Ishikawa (cell line): Measurements from ENCODE around the gene CDYL2.

Experiments
- CEBPB ChIP-seq: IDR thresholded peaks from 2 replicates; pipeline ENCODE4 v1.6.1; 2012
- CREB1 ChIP-seq: IDR thresholded peaks from 2 replicates; pipeline ENCODE4 v1.6.1; 2012; ENCODE audit warnings: low read depth
- EGR1 ChIP-seq: IDR thresholded peaks from 2 replicates; pipeline ENCODE4 v1.6.1; 2012
- EP300 ChIP-seq: IDR thresholded peaks from 2 replicates; pipeline ENCODE4 v1.6.1; 2012; ENCODE audit warnings: borderline replicate concordance
- FOXM1 ChIP-seq: IDR thresholded peaks from 2 replicates; pipeline ENCODE4 v1.6.1; 2012; ENCODE audit warnings: low read depth, borderline replicate concordance
- NFIC ChIP-seq: IDR thresholded peaks from 2 replicates; pipeline ENCODE4 v1.6.1; 2012
- RAD21 ChIP-seq: IDR thresholded peaks from 2 replicates; pipeline ENCODE4 v1.6.1; 2012; ENCODE audit warnings: low read depth
- TAF1 ChIP-seq: IDR thresholded peaks from 2 replicates; pipeline ENCODE4 v1.6.1; 2012; ENCODE audit warnings: low read depth, mild to moderate bottlenecking
- TCF12 ChIP-seq: IDR thresholded peaks from 2 replicates; pipeline ENCODE4 v1.6.1; 2012; ENCODE audit warnings: low read depth
- TEAD4 ChIP-seq: IDR thresholded peaks from 2 replicates; pipeline ENCODE4 v1.6.1; 2012
- USF1 ChIP-seq: IDR thresholded peaks from 2 replicates; pipeline ENCODE4 v1.6.1; 2012
- YY1 ChIP-seq: IDR thresholded peaks from 2 replicates; pipeline ENCODE4 v1.6.1; 2012; ENCODE audit warnings: low read depth
- ZBTB7A ChIP-seq: IDR thresholded peaks from 2 replicates; pipeline ENCODE4 v1.6.1; 2012; ENCODE audit warnings: low read depth
- TF ChIP-seq, protein P1 (sequence below): IDR thresholded peaks from 2 replicates; pipeline ENCODE4 v1.6.1; 2012
- TF ChIP-seq, protein P2 (sequence below): IDR thresholded peaks from 2 replicates; pipeline ENCODE4 v1.6.1; 2012; ENCODE audit warnings: low read depth, mild to moderate bottlenecking

Gene CDYL2

DNA sequence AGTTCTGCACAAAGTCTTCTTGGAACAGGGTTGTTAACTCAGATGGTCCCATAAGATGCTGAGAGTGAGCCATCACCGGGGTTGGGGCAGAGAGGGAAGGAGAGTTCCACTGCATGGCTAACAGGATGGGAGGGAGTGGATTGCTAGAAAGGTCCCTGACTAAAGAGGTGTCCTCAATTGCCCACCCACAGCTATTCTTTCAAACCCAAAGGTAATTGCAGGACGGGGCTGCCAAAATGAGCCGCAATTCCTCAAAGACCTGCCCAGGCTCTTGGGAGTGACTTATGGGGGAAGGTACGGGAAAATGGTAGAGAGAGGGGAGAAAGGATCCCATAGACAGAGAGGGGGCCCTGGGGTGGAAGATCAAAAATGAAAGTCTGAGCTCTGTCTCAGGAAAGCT, 203.2 kb downstream of the CDYL2 start:
- TF ChIP-seq FOXM1, result no peak
- no peak for TF ChIP-seq TEAD4
- TF ChIP-seq TCF12, result no peak
- TF ChIP-seq NFIC, result no peak
- TF ChIP-seq USF1, result no peak
- TF ChIP-seq EP300, result no peak
- TF ChIP-seq, protein P1, sequence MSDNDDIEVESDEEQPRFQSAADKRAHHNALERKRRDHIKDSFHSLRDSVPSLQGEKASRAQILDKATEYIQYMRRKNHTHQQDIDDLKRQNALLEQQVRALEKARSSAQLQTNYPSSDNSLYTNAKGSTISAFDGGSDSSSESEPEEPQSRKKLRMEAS, result no peak
- TF ChIP-seq CEBPB, result no peak
- TF ChIP-seq CREB1, result no peak
- no peak for TF ChIP-seq YY1
- no peak for TF ChIP-seq TAF1
- TF ChIP-seq ZBTB7A, result no peak
- TF ChIP-seq RAD21, result no peak
- TF ChIP-seq, protein P2, sequence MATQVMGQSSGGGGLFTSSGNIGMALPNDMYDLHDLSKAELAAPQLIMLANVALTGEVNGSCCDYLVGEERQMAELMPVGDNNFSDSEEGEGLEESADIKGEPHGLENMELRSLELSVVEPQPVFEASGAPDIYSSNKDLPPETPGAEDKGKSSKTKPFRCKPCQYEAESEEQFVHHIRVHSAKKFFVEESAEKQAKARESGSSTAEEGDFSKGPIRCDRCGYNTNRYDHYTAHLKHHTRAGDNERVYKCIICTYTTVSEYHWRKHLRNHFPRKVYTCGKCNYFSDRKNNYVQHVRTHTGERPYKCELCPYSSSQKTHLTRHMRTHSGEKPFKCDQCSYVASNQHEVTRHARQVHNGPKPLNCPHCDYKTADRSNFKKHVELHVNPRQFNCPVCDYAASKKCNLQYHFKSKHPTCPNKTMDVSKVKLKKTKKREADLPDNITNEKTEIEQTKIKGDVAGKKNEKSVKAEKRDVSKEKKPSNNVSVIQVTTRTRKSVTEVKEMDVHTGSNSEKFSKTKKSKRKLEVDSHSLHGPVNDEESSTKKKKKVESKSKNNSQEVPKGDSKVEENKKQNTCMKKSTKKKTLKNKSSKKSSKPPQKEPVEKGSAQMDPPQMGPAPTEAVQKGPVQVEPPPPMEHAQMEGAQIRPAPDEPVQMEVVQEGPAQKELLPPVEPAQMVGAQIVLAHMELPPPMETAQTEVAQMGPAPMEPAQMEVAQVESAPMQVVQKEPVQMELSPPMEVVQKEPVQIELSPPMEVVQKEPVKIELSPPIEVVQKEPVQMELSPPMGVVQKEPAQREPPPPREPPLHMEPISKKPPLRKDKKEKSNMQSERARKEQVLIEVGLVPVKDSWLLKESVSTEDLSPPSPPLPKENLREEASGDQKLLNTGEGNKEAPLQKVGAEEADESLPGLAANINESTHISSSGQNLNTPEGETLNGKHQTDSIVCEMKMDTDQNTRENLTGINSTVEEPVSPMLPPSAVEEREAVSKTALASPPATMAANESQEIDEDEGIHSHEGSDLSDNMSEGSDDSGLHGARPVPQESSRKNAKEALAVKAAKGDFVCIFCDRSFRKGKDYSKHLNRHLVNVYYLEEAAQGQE, result no peak
- no peak for TF ChIP-seq EGR1

- TF ChIP-seq EGR1 (no peak), TCF12 (no peak), ZBTB7A (no peak), EP300 (no peak), FOXM1 (no peak), YY1 (no peak)
- TF ChIP-seq, protein P2, result no peak
Observed at GRCh38 chr16:80599466-80599865, 204.9 kb downstream of the CDYL2 start.

DNA sequence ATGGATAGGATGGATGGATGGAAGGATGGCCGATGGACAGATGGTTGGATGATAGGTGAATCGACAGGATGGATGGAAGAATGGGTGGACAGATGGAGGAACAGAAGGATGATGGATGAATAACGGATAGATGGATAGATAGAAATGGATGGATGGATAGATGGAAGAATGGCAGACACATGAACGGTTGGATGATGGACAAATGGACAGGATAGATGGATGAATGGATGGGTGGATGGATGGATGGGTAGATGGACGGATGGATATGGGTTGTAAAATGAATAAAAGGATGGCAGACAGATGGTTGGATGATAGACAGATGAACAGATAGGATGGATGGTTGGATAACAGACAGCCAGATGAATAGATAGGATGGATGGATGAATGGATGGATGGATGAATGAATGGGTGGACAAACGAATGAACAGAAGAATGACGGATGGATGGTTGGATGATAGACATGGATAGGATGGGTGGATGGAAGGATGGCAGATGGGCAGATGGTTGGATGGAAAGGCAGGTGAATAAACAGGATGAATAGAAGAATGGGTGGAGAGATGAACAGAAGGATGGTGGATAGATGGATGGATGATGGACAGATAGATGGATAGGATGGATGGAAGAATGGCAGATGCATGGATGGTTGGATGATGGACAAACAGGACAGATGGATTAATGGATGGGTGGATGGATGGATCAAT, 207.7 kb downstream of the CDYL2 start:
- TF ChIP-seq FOXM1 (no peak), YY1 (no peak), USF1 (no peak), TEAD4 (no peak)
- TF ChIP-seq, protein P1, result no peak

GRCh38 chr16:80594756-80595155, 209.6 kb downstream of the CDYL2 start:
- TF ChIP-seq CEBPB (no peak), CREB1 (no peak)

GRCh38 chr16:80592273-80592672, 212.1 kb downstream of the CDYL2 start:
- TF ChIP-seq, protein P1, result no peak

DNA sequence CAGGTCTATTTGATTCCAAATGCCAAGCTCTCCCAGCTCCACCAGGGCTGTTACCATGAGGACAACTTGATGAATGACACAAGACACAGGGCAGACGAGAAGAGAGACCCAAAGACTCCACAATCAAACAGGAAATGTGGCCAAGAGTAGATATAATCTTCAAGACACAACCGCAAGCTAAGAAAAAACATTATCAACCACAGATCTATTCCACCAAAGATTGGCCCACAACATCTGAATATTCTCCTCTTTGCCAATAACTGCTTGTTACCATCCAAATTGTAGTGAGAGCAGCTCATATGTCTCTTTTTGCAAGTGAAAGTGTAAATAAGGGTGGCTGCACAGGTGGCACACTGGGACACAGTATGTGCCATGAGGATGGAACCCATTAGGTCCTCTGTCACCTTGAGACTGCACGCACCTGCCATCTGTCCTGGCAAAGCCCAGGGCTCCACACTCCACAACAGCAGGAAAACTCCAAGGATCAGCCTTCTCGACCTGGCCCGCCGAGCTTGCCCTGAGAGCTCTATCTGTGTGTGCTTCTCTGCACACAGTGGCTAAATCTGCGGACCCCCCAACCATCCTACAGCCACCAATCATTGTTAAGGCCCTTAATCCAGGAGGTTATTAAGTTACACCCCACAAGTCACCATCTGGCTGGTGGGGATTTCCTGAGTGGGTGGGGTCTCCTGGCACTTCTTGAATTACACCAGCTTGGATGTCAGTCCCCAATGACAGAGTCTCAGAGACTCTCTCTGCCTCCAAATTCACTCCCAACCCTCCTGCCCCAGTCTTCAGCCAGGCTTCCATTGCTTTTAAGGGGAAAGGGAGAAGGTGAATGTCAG, 213.1 kb downstream of the CDYL2 start:
- TF ChIP-seq YY1, result no peak
- no peak for TF ChIP-seq CEBPB
- TF ChIP-seq NFIC, result no peak
- TF ChIP-seq EP300, result no peak
- no peak for TF ChIP-seq TEAD4
- TF ChIP-seq TAF1, result no peak
- no peak for TF ChIP-seq USF1
- TF ChIP-seq RAD21, result no peak
